Mucosa of rectum (tissue), 2 donors: ENCODE data around the gene AIDA.
A peak's percentile ranks its signal among the peaks of the same experiment; 100 is the strongest.

ENCODE experiments used
- H3K27ac ChIP-seq, 2 donors: one replicate each; pipeline ENCODE4 v1.7.0; 2013; ENCODE audit warnings: inconsistent platforms in 2 of 2, low read depth in 2 of 2, low read length in 2 of 2
- H3K27me3 ChIP-seq, 2 donors: one replicate each; pipeline ENCODE4 v1.7.0; 2013; ENCODE audit warnings: low read length in 2 of 2; ENCODE audit not compliant: control insufficient read depth in 2 of 2, insufficient read depth in 2 of 2
- H3K36me3 ChIP-seq, 2 donors: one replicate each; pipeline ENCODE4 v1.7.0; 2013; ENCODE audit warnings: low read length in 2 of 2; ENCODE audit not compliant: control insufficient read depth in 2 of 2, insufficient read depth in 2 of 2
- H3K4me1 ChIP-seq, 2 donors: one replicate each; pipeline ENCODE4 v1.7.0; 2013; ENCODE audit warnings: low read length in 2 of 2, mild to moderate bottlenecking in 1 of 2; ENCODE audit not compliant: control insufficient read depth in 2 of 2, insufficient read depth in 2 of 2
- H3K4me3 ChIP-seq, 2 donors: one replicate each; pipeline ENCODE4 v1.7.0; 2013; ENCODE audit warnings: low read length in 2 of 2
- H3K9ac ChIP-seq, 2 donors: one replicate each; pipeline ENCODE4 v1.7.0; 2013; ENCODE audit warnings: low read length in 2 of 2, low read depth in 1 of 2, mild to moderate bottlenecking in 1 of 2
- H3K9me3 ChIP-seq, 2 donors: one replicate each; pipeline ENCODE4 v1.7.0; 2013; ENCODE audit warnings: low read length in 2 of 2; ENCODE audit not compliant: control insufficient read depth in 2 of 2
- donor health status: healthy.
- donor health status: Normal muscosa, but diverticular disease.

Gene AIDA

DNA sequence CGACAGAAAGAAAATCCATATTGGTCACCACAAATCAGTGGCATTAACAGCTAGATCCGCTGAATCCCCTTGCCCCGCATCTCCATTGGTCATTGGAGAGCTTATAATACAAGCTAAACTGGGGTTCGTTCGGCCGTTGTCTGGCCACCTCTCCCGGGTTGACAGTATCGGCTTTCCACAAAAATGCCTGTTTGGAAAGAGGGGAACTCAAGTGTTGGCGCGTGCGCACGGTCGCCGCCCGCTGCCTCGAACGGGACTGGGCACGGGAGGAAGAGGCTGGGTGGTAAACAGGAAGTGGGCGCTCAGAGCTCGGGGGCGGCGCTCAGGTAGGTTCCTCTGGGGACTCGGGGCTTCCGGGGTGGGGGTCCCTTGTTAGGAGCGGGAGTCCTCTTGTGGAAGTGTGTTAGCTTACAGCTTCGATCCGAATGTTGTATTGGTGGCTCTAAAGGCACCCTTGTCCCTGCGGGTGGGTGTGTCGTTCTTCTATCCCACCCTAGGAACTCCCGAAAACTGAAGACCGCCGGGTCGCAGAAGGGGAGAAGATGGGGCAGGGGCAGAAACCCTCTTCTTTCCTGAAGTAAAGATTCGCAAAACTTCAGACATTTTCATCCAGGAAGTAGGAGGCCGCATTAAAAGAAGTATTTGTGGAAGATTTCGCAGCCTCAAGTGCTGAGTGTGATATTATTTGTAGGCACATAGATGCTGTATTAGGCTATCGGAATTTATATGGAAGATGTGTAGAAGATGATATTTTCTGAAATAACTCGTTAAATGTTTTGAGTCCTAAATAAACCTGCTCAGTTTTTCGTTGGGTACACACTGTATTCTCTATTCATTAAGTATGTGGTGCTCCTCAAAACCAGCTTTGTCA, 1.0 kb upstream of the AIDA start:
- H3K4me1 ChIP-seq = peaks cover 6 to 8% of the 10 kb centered on the region in 2 donors
- peaks cover 3 to 17% of the 10 kb centered on the region in 2 donors for H3K36me3 ChIP-seq
- H3K4me3 ChIP-seq = peak overlapping the region; percentile 98 to 99
- peak overlapping the region; percentile 98 for H3K27ac ChIP-seq
- H3K9ac ChIP-seq = peak overlapping the region; percentile 94 to 97
- no peaks in the 10 kb centered on the region for H3K27me3 ChIP-seq
- H3K9me3 ChIP-seq = no peaks in the 10 kb centered on the region

DNA sequence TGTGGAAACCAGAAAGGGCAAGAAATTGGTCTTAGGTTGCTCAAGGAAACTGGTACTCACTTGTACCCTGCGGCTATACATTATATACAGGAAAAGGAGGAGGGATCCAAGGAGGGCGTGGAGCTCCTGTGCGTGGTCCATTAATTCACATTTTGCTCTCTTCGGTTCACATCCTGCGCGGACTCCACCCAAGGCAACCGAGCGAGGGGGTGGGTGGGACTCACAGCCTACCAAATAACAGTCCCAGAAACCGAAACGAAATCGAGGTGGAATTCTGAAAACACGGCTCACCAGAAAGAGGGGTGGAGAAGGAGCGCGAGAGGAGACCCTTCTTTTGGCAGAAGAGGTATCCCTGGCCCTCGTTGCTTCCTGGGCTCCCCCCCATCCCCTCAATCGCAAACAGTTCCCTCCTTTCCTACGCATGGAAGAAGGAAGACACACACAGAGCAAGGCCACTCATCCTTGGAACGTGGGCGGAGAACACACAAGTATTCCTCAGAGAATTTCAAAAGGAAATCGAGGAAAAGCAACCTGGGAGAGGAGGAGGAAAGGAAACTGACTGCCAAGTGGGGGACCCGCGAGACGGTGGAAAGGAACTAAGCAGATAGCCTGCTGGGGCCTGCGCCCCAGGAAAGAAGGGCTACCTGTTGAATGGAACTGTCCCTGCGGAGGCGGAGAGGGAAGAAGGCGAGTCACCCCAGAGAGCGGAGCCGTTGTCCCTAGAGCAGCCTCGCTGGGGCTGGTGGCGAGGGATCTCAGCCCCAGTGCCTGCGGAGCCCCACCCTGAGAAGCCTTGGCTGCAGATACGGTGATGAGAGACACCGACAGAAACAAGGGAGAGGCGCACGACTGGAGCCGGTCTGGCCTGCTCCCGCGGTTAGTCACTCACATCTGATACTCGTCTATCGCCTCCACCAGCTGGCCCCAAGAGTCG, 705 bp downstream of the AIDA start:
- no peaks in the 10 kb centered on the region for H3K27me3 ChIP-seq
- peaks cover 6 to 8% of the 10 kb centered on the region in 2 donors for H3K4me1 ChIP-seq
- H3K9me3 ChIP-seq = no peaks in the 10 kb centered on the region
- H3K36me3 ChIP-seq = peaks cover 0 to 5% of the 10 kb centered on the region in 2 donors
- H3K27ac ChIP-seq = peak overlapping the region; percentile 98
- H3K4me3 ChIP-seq = peak overlapping the region; percentile 98 to 99
- H3K9ac ChIP-seq = peak overlapping the region; percentile 79 to 82

DNA sequence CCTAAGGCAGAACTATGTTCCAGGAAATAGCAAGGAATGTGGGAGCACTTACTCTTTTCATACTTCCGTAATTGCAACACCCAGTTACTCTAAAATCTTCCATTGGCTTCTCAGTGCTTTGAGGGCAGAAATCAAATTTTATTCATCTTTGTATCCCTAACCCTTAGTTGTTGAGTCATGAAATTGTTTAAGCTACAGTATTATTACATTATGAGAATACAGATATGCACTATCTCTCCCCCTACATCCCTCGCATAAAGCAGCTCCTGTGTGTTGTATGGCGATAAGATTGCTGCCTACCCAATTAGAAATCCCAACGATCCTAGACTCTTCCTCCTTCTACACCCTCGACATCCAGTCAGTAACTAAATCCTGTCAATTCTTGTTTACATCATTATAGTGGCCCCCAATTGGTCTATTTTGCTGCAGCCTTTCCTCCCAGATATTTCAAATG, 2.6 kb downstream of the AIDA start:
- H3K27ac ChIP-seq = no peak overlapping the region
- no peak overlapping the region for H3K9ac ChIP-seq
- H3K4me3 ChIP-seq = no peak overlapping the region

DNA sequence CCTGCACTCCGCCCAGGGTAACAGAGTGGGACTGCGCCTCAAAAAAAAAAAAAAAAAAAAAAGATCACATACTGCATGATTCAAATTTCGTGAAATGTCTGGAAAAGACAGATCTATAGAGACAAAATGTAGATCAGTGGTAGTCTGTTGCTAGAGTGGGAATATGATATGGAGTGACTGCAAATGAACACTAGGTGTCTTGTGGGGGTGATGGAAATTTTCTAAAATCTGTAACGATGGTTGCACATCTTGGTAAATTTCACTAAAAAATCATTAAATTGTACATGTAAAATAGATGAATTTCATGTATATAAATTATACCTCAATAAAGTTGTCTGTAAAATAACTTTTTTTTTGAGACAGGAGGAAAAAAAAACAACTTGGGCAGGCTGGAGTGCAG, 5.5 kb downstream of the AIDA start:
- no peaks in the 10 kb centered on the region for H3K27me3 ChIP-seq
- no peaks in the 10 kb centered on the region for H3K9me3 ChIP-seq
- H3K4me1 ChIP-seq = peaks cover 4 to 6% of the 10 kb centered on the region in 2 donors
- no peak overlapping the region for H3K4me3 ChIP-seq
- H3K9ac ChIP-seq = no peak overlapping the region
- no peak overlapping the region for H3K27ac ChIP-seq
- H3K36me3 ChIP-seq = peaks cover 0 to 7% of the 10 kb centered on the region in 2 donors

More for the DNA sequence above, 2.6 kb downstream of the AIDA start:
- H3K27me3 ChIP-seq = no peaks in the 10 kb centered on the region
- H3K36me3 ChIP-seq = no peaks in the 10 kb centered on the region
- H3K9me3 ChIP-seq = no peaks in the 10 kb centered on the region
- peaks cover 6 to 8% of the 10 kb centered on the region in 2 donors for H3K4me1 ChIP-seq

DNA sequence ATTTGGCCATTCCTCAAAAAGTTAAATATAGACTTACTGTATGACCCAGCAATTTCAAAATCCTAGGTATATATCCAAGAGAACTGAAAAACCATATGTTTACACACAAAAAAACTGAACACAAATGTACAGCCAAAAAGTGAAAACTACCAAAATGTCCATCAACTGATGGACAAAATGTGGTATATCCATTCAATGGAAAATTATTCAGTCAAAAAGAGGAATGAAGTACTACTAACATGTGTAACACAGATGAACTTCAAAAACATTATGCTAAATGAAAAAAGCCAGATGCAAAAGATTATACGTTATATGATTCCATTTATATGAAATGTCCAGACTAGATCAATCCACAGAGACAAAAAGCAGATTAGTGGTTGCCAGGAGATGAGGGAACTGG, 8.0 kb downstream of the AIDA start:
- H3K27me3 ChIP-seq = no peaks in the 10 kb centered on the region
- no peak overlapping the region for H3K4me3 ChIP-seq
- H3K9ac ChIP-seq = no peak overlapping the region

DNA sequence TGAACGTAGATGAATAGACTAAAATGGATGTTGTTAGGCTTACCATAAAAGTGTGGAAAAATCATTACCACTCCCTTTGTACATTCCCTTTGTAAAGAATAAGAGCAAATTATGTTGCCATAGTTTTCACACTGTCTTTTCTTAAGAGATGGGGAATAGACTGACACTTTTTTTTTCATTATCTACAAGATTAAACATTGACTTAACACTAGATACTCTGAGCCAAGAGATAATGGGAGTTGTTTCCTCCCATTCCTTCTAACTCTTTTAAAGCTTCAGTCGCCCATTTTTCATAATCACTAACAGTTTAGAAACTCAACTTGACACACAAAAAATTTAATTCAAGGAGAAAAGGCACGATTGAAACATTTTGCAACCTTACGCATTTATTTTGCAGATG, 10.1 kb downstream of the AIDA start:
- Histone ChIP-seq H3K27me3 (no peaks in the 10 kb centered on the region), H3K4me3 (no peak overlapping the region), H3K27ac (no peak overlapping the region), H3K9ac (no peak overlapping the region), H3K4me1 (no peaks in the 10 kb centered on the region), H3K36me3 (peaks cover 0 to 11% of the 10 kb centered on the region in 2 donors), H3K9me3 (no peaks in the 10 kb centered on the region)

More for the DNA sequence above, 8.0 kb downstream of the AIDA start:
- Histone ChIP-seq H3K4me1 (no peaks in the 10 kb centered on the region), H3K9me3 (no peaks in the 10 kb centered on the region), H3K27ac (no peak overlapping the region), H3K36me3 (peaks cover 0 to 11% of the 10 kb centered on the region in 2 donors)

DNA sequence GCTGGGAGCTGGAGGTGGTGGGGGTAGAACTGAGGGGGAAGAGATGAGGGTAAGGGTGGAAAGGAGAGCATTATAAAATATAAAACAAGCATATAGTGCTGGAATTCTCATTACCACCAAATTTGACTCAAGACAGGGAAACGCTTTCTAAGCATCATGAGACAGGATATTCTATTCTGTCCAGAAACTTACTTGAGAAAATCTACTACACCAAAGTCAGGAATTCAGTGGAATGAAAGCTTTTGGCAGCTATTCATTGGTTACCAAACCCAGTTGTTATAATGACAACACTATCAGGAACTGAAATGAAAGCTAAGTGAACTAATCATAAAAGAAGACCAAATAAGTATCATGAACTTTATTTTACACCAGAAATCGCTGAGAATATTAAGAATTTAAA, 14.5 kb downstream of the AIDA start:
- no peaks in the 10 kb centered on the region for H3K9me3 ChIP-seq
- no peak overlapping the region for H3K4me3 ChIP-seq
- peaks cover 0 to 11% of the 10 kb centered on the region in 2 donors for H3K36me3 ChIP-seq
- H3K27ac ChIP-seq = no peak overlapping the region
- H3K4me1 ChIP-seq = no peaks in the 10 kb centered on the region
- no peak overlapping the region for H3K9ac ChIP-seq
- no peaks in the 10 kb centered on the region for H3K27me3 ChIP-seq

DNA sequence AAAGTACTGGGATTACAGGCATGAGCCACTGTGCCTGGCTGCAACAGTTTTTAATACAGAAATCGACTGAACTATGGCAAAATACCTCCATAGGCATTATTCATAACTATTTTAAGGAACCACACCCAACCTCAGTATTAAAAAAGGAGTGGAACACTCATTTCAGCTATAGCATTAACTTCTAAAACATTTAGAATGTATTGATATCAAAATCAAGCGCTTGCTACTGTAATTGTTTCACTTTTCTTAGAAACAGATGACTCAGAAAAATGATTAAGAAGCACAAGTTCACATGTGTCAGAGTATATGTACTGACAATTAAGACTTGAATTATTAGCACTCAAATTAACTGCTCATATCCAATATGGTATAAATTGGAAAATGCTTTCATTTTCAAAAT, 15.1 kb downstream of the AIDA start:
- Histone ChIP-seq H3K36me3 (peaks cover 0 to 5% of the 10 kb centered on the region in 2 donors), H3K9me3 (no peaks in the 10 kb centered on the region), H3K27me3 (no peaks in the 10 kb centered on the region), H3K9ac (no peak overlapping the region), H3K27ac (no peak overlapping the region), H3K4me1 (no peaks in the 10 kb centered on the region), H3K4me3 (no peak overlapping the region)

DNA sequence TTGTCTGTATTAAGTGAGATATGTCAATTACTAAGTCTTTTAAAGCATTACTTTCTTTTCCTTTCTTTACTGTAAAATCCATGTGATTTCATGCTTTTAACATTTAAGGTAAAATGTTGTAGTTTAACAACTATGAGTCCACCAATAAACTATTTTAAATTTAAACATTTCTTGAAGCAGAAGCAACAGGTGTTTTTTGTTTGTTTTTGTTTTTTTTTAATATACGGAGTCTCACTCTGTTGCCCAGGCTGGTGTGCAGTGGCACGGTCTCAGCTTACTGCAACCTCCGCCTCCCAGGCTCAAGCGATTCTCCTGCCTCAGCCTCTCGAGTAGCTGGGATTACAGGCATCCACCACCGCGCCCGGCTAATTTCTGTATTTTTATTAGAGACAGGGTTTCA, 15.6 kb downstream of the AIDA start:
- H3K36me3 ChIP-seq = peaks cover 0 to 3% of the 10 kb centered on the region in 2 donors

DNA sequence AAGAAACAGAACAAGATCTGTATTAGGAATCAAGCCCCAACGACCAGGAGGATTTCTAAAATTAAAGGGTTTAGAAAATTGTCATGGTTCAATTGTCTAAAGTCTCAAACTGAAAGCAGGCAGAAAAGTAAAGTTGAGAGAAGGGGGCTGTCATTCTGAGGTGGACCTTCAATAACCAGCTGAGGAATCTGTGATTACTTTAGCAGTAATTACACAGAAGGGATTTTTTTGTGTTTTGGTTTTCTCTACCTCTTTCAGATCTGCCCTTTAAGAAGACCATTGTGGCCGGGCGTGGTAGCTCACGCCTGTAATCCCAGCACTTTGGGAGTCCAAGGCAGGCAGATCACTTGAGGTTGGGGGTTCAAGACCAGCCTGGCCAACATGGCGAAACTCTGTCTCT, 17.4 kb downstream of the AIDA start:
- Histone ChIP-seq H3K9me3 (no peaks in the 10 kb centered on the region), H3K27ac (no peak overlapping the region)

More for the DNA sequence above, 15.6 kb downstream of the AIDA start:
- H3K27ac ChIP-seq = no peak overlapping the region
- no peaks in the 10 kb centered on the region for H3K9me3 ChIP-seq
- H3K9ac ChIP-seq = no peak overlapping the region
- H3K4me3 ChIP-seq = no peak overlapping the region
- no peaks in the 10 kb centered on the region for H3K4me1 ChIP-seq
- H3K27me3 ChIP-seq = no peaks in the 10 kb centered on the region

More for the DNA sequence above, 17.4 kb downstream of the AIDA start:
- H3K9ac ChIP-seq = no peak overlapping the region
- peaks cover 0 to 3% of the 10 kb centered on the region in 2 donors for H3K36me3 ChIP-seq
- no peaks in the 10 kb centered on the region for H3K4me1 ChIP-seq
- H3K27me3 ChIP-seq = no peaks in the 10 kb centered on the region
- H3K4me3 ChIP-seq = no peak overlapping the region
